ENCODE data around the gene MYBL2.

Gene MYBL2

GRCh38 chr20:43726811-43727338 is 60.0 kb downstream of the MYBL2 start, which contains the start of gene GTSF1L:
Gene GTSF1L, minus strand, starts transcription at chr20:43727002. Its CDS starts 308 bp downstream, at chr20:43726694.
- DNase-seq = no peak
- Histone ChIP-seq H3K36me3 (ENCODE audit: control insufficient read depth in 4 of 4, insufficient read depth in 4 of 4, low read length in 3 of 4) (no peaks in the 10 kb centered on the region), H3K9me3 (ENCODE audit: control extremely low read depth in 1 of 5, control insufficient read depth in 4 of 5, insufficient read depth in 2 of 5, low read depth in 1 of 5, low read length in 4 of 5) (peaks cover 0 to 5% (median 0%) of the 10 kb centered on the region in 5 experiments), H3K27me3 (replicated peaks in 2 of 5; ENCODE audit: control insufficient read depth in 4 of 5, insufficient read depth in 5 of 5, low read length in 4 of 5) (peaks cover 0 to 18% (median under 1%) of the 10 kb centered on the region in 5 experiments), H3K27ac (ENCODE audit: insufficient read depth in 1 of 2, low read depth in 1 of 2, low read length in 2 of 2, poor library complexity in 1 of 2, severe bottlenecking in 2 of 2) (no peak within 1 kb of the TSS), H3K4me3 (ENCODE audit: control insufficient read depth in 1 of 7, extremely low read depth in 1 of 7, insufficient read depth in 4 of 7, low read depth in 2 of 7, low read length in 6 of 7) (no peak within 1 kb of the TSS), H3K4me1 (ENCODE audit: control extremely low read depth in 1 of 4, control insufficient read depth in 4 of 4, insufficient read depth in 4 of 4, low read length in 3 of 4) (no peaks in the 10 kb centered on the region)
- ChIA-PET CTCF (no interaction called here), POLR2A (no interaction called here)
- WGBS (ENCODE audit: insufficient coverage) = 81% methylated on average over 8 of the region's 11 CpGs

- ChIA-PET CTCF (interaction anchor here (1.3 to 1.9 kb wide), 2 partner anchors 17 to 22 kb away, joined by 4 to 6 read pairs; no protein-coding TSS in a partner anchor), POLR2A (no interaction called here)
Observed at GRCh38 chr20:43727980-43728590, 61.2 kb downstream of the MYBL2 start.

DNA sequence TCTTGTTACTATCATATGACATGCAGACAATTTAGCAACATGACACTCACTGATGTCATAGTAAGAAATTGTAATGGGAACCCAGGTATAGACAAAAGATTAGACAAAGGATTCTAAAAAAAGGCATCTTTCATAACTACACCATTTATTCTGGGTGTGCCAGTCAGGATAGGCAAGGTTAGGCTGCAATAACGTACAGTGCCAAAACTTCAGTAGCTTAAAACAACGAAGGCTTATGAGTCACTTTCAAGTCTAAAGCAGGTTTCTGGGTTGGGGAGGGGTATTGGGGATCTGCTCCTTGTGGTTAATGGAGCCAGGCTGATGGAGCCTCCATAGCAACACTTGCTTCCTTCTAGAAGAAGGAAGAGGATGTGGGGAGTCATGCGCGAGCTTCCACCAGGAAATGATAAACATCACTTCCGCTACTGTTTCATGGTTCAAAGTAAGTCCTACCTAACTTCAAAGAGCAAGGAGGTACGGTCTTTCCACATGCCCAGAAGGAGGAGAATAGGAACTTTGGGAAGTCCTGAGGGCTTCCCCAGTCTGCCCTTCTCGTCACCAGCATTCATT is 61.9 kb downstream of the MYBL2 start:
- H3K27ac ChIP-seq (ENCODE audit: insufficient read depth in 1 of 2, low read depth in 1 of 2, low read length in 2 of 2, poor library complexity in 1 of 2, severe bottlenecking in 2 of 2) = no peak overlapping the region
- DNase-seq = peak in 1 of 3 donors; percentile 18
- ChIA-PET POLR2A (interaction anchor here (0.6 kb wide), 1 partner anchor 385 kb away, joined by 3 read pairs; no protein-coding TSS in a partner anchor), CTCF (interaction anchor here (1.3 to 1.9 kb wide), 2 partner anchors 18 to 21 kb away, joined by 4 to 6 read pairs; no protein-coding TSS in a partner anchor)
- WGBS (ENCODE audit: insufficient coverage) = 73% methylated on average over 4 of the region's 7 CpGs
- peaks cover 0 to 5% (median 0%) of the 10 kb centered on the region in 5 experiments for H3K9me3 ChIP-seq (ENCODE audit: control extremely low read depth in 1 of 5, control insufficient read depth in 4 of 5, insufficient read depth in 2 of 5, low read depth in 1 of 5, low read length in 4 of 5)
- H3K27me3 ChIP-seq (replicated peaks in 2 of 5; ENCODE audit: control insufficient read depth in 4 of 5, insufficient read depth in 5 of 5, low read length in 4 of 5) = peaks cover 0 to 14% (median 2%) of the 10 kb centered on the region in 5 experiments
- H3K4me3 ChIP-seq (ENCODE audit: control insufficient read depth in 1 of 7, extremely low read depth in 1 of 7, insufficient read depth in 4 of 7, low read depth in 2 of 7, low read length in 6 of 7) = no peak overlapping the region
- no peaks in the 10 kb centered on the region for H3K4me1 ChIP-seq (ENCODE audit: control extremely low read depth in 1 of 4, control insufficient read depth in 4 of 4, insufficient read depth in 4 of 4, low read length in 3 of 4)
- H3K36me3 ChIP-seq (ENCODE audit: control insufficient read depth in 4 of 4, insufficient read depth in 4 of 4, low read length in 3 of 4) = no peaks in the 10 kb centered on the region

More at GRCh38 chr20:43727980-43728590, 61.2 kb downstream of the MYBL2 start:
- DNase-seq = no peak
- Histone ChIP-seq H3K4me3 (ENCODE audit: control insufficient read depth in 1 of 7, extremely low read depth in 1 of 7, insufficient read depth in 4 of 7, low read depth in 2 of 7, low read length in 6 of 7) (no peak overlapping the region), H3K27ac (ENCODE audit: insufficient read depth in 1 of 2, low read depth in 1 of 2, low read length in 2 of 2, poor library complexity in 1 of 2, severe bottlenecking in 2 of 2) (no peak overlapping the region), H3K4me1 (ENCODE audit: control extremely low read depth in 1 of 4, control insufficient read depth in 4 of 4, insufficient read depth in 4 of 4, low read length in 3 of 4) (no peaks in the 10 kb centered on the region), H3K27me3 (replicated peaks in 2 of 5; ENCODE audit: control insufficient read depth in 4 of 5, insufficient read depth in 5 of 5, low read length in 4 of 5) (peaks cover 0 to 13% (median 2%) of the 10 kb centered on the region in 5 experiments), H3K36me3 (ENCODE audit: control insufficient read depth in 4 of 4, insufficient read depth in 4 of 4, low read length in 3 of 4) (no peaks in the 10 kb centered on the region), H3K9me3 (ENCODE audit: control extremely low read depth in 1 of 5, control insufficient read depth in 4 of 5, insufficient read depth in 2 of 5, low read depth in 1 of 5, low read length in 4 of 5) (peaks cover 0 to 5% (median 0%) of the 10 kb centered on the region in 5 experiments)
- no CpG with 5 or more reads among the region's 1 CpG for WGBS (ENCODE audit: insufficient coverage)

GRCh38 chr20:43731469-43731868 is 64.6 kb downstream of the MYBL2 start:
- WGBS (ENCODE audit: insufficient coverage) = 92% methylated on average over 7 of the region's 7 CpGs
- no peak for DNase-seq
- ChIA-PET POLR2A (no interaction called here), CTCF (no interaction called here)
- Histone ChIP-seq H3K36me3 (ENCODE audit: control insufficient read depth in 4 of 4, insufficient read depth in 4 of 4, low read length in 3 of 4) (no peaks in the 10 kb centered on the region), H3K27ac (ENCODE audit: insufficient read depth in 1 of 2, low read depth in 1 of 2, low read length in 2 of 2, poor library complexity in 1 of 2, severe bottlenecking in 2 of 2) (no peak overlapping the region), H3K4me1 (ENCODE audit: control extremely low read depth in 1 of 4, control insufficient read depth in 4 of 4, insufficient read depth in 4 of 4, low read length in 3 of 4) (no peaks in the 10 kb centered on the region), H3K9me3 (ENCODE audit: control extremely low read depth in 1 of 5, control insufficient read depth in 4 of 5, insufficient read depth in 2 of 5, low read depth in 1 of 5, low read length in 4 of 5) (peaks cover 0 to 5% (median 0%) of the 10 kb centered on the region in 5 experiments), H3K27me3 (replicated peaks in 2 of 5; ENCODE audit: control insufficient read depth in 4 of 5, insufficient read depth in 5 of 5, low read length in 4 of 5) (peaks cover 0 to 11% (median 4%) of the 10 kb centered on the region in 5 experiments), H3K4me3 (ENCODE audit: control insufficient read depth in 1 of 7, extremely low read depth in 1 of 7, insufficient read depth in 4 of 7, low read depth in 2 of 7, low read length in 6 of 7) (no peak overlapping the region)

GRCh38 chr20:43731927-43732326 is 65.0 kb downstream of the MYBL2 start:
- no peak for DNase-seq
- ChIA-PET CTCF (no interaction called here), POLR2A (no interaction called here)
- Histone ChIP-seq H3K27ac (ENCODE audit: insufficient read depth in 1 of 2, low read depth in 1 of 2, low read length in 2 of 2, poor library complexity in 1 of 2, severe bottlenecking in 2 of 2) (no peak overlapping the region), H3K36me3 (ENCODE audit: control insufficient read depth in 4 of 4, insufficient read depth in 4 of 4, low read length in 3 of 4) (no peaks in the 10 kb centered on the region), H3K9me3 (ENCODE audit: control extremely low read depth in 1 of 5, control insufficient read depth in 4 of 5, insufficient read depth in 2 of 5, low read depth in 1 of 5, low read length in 4 of 5) (peaks cover 0 to 5% (median 0%) of the 10 kb centered on the region in 5 experiments), H3K4me3 (ENCODE audit: control insufficient read depth in 1 of 7, extremely low read depth in 1 of 7, insufficient read depth in 4 of 7, low read depth in 2 of 7, low read length in 6 of 7) (no peak overlapping the region), H3K4me1 (ENCODE audit: control extremely low read depth in 1 of 4, control insufficient read depth in 4 of 4, insufficient read depth in 4 of 4, low read length in 3 of 4) (no peaks in the 10 kb centered on the region), H3K27me3 (replicated peaks in 2 of 5; ENCODE audit: control insufficient read depth in 4 of 5, insufficient read depth in 5 of 5, low read length in 4 of 5) (peaks cover 0 to 7% (median 4%) of the 10 kb centered on the region in 5 experiments)
- WGBS (ENCODE audit: insufficient coverage) = 96% methylated on average over 5 of the region's 5 CpGs

GRCh38 chr20:43736588-43737158 is 69.8 kb downstream of the MYBL2 start:
- peak in 2 of 3 donors; percentile 23 to 39 for DNase-seq
- CTCF ChIA-PET = interaction anchor here (1.0 kb wide), 1 partner anchor 320 kb away, joined by 3 read pairs; no protein-coding TSS in a partner anchor
- Histone ChIP-seq H3K27ac (ENCODE audit: insufficient read depth in 1 of 2, low read depth in 1 of 2, low read length in 2 of 2, poor library complexity in 1 of 2, severe bottlenecking in 2 of 2) (no peak overlapping the region), H3K4me1 (ENCODE audit: control extremely low read depth in 1 of 4, control insufficient read depth in 4 of 4, insufficient read depth in 4 of 4, low read length in 3 of 4) (no peaks in the 10 kb centered on the region), H3K4me3 (ENCODE audit: control insufficient read depth in 1 of 7, extremely low read depth in 1 of 7, insufficient read depth in 4 of 7, low read depth in 2 of 7, low read length in 6 of 7) (no peak overlapping the region), H3K27me3 (replicated peaks in 2 of 5; ENCODE audit: control insufficient read depth in 4 of 5, insufficient read depth in 5 of 5, low read length in 4 of 5) (peaks cover 0 to 9% (median 4%) of the 10 kb centered on the region in 5 experiments), H3K9me3 (ENCODE audit: control extremely low read depth in 1 of 5, control insufficient read depth in 4 of 5, insufficient read depth in 2 of 5, low read depth in 1 of 5, low read length in 4 of 5) (peaks cover 0 to 2% (median 0%) of the 10 kb centered on the region in 5 experiments), H3K36me3 (ENCODE audit: control insufficient read depth in 4 of 4, insufficient read depth in 4 of 4, low read length in 3 of 4) (no peaks in the 10 kb centered on the region)
- POLR2A ChIA-PET = no interaction called here
- WGBS (ENCODE audit: insufficient coverage) = 58% methylated on average over 1 of the region's 2 CpGs

Measured in common myeloid progenitor, CD34-positive (primary cell).